Activated T-helper 9 cell treated with anti-CD3 and anti-CD28 coated beads, Interleukin-2, amount 50 U/mL, for 16 hours (primary cell): ENCODE data around the gene KATNBL1.
"Not testable (repeated sequence)": the region's sequence is repeated elsewhere in the genome, so short reads cannot be mapped to it uniquely, and the experiment has no call there.

ENCODE experiments used
- DNase-seq: peaks from one replicate; pipeline ENCODE4 v3.0.0-alpha.2; 2020; ENCODE audit warnings: low read depth

KATNBL1 gene

GRCh38 chr15:34193272-34193671 is 16.6 kb downstream of the KATNBL1 start:
- DNase-seq: not testable (repeated sequence)

GRCh38 chr15:34188711-34189110 is 21.2 kb downstream of the KATNBL1 start:
- DNase-seq: no peak

GRCh38 chr15:34185666-34186065 is 24.2 kb downstream of the KATNBL1 start:
- DNase-seq: no peak

- DNase-seq: no peak
Measured at GRCh38 chr15:34182942-34183341, 27.0 kb downstream of the KATNBL1 start.

GRCh38 chr15:34179234-34179633 is 30.7 kb downstream of the KATNBL1 start:
- DNase-seq: no peak

- DNase-seq: not testable (repeated sequence)
Measured at GRCh38 chr15:34165987-34166573, 43.8 kb downstream of the KATNBL1 start.

GRCh38 chr15:34161329-34161963 is 48.5 kb downstream of the KATNBL1 start:
- DNase-seq: no peak

- DNase-seq: no peak
Measured at GRCh38 chr15:34160735-34161134, 49.2 kb downstream of the KATNBL1 start.

- no peak for DNase-seq
Measured at GRCh38 chr15:34158355-34158754, 51.5 kb downstream of the KATNBL1 start.

GRCh38 chr15:34155859-34156258 is 54.0 kb downstream of the KATNBL1 start:
- no peak for DNase-seq

- DNase-seq: no peak
Measured at GRCh38 chr15:34154725-34155204, 55.1 kb downstream of the KATNBL1 start.

- DNase-seq: no peak
Measured at GRCh38 chr15:34147371-34148140, 62.3 kb downstream of the KATNBL1 start.

GRCh38 chr15:34133511-34133910 is 76.4 kb downstream of the KATNBL1 start:
- no peak for DNase-seq

- DNase-seq: no peak
Measured at GRCh38 chr15:34132881-34133280, 77.0 kb downstream of the KATNBL1 start.

- no peak for DNase-seq
Measured at GRCh38 chr15:34128898-34129297, 81.0 kb downstream of the KATNBL1 start.

- DNase-seq: no peak
Measured at GRCh38 chr15:34126522-34126921, 83.4 kb downstream of the KATNBL1 start.

- DNase-seq: no peak
Measured at GRCh38 chr15:34125945-34126344, 84.0 kb downstream of the KATNBL1 start.

- DNase-seq: no peak
Measured at GRCh38 chr15:34124651-34125050, 85.2 kb downstream of the KATNBL1 start.

- DNase-seq: no peak
Measured at GRCh38 chr15:34122771-34123183, 87.1 kb downstream of the KATNBL1 start.

- not testable (repeated sequence) for DNase-seq
Measured at GRCh38 chr15:34121786-34122185, 88.1 kb downstream of the KATNBL1 start.

- DNase-seq: not testable (repeated sequence)
Measured at GRCh38 chr15:34120420-34120819, 89.5 kb downstream of the KATNBL1 start.

- DNase-seq: no peak
Measured at GRCh38 chr15:34119291-34119690, 90.6 kb downstream of the KATNBL1 start.

- no peak for DNase-seq
Measured at GRCh38 chr15:34116620-34117019, 93.3 kb downstream of the KATNBL1 start.
